ENCODE measurements around the gene IZUMO2. TPM values are rescaled to one million over a fixed set of nuclear protein-coding genes. Genes with fewer than 3 reads are reported as not detected.
"Not testable (repeated sequence)": the region's sequence is repeated elsewhere in the genome, so short reads cannot be mapped to it uniquely, and the experiment has no call there.

The IZUMO2 gene
- total RNA-seq, 1 donor from 2014 or later = not detected

GRCh38 chr19:50140118-50140845, 22.8 kb downstream of the IZUMO2 start:
- not testable (repeated sequence) for DNase-seq (ENCODE audit: extremely low read depth, low read depth, low spot score)

- not testable (repeated sequence) for DNase-seq (ENCODE audit: extremely low read depth, low read depth, low spot score)
Measured at GRCh38 chr19:50136603-50137365, 26.3 kb downstream of the IZUMO2 start.

GRCh38 chr19:50135856-50136602, 27.1 kb downstream of the IZUMO2 start:
- DNase-seq (ENCODE audit: extremely low read depth, low read depth, low spot score) = not testable (repeated sequence)

GRCh38 chr19:50134777-50135719, 28.0 kb downstream of the IZUMO2 start:
- DNase-seq (ENCODE audit: extremely low read depth, low read depth, low spot score) = not testable (repeated sequence)

GRCh38 chr19:50133518-50134492, 29.3 kb downstream of the IZUMO2 start:
- not testable (repeated sequence) for DNase-seq (ENCODE audit: extremely low read depth, low read depth, low spot score)

GRCh38 chr19:50104012-50104411, 59.1 kb downstream of the IZUMO2 start:
- DNase-seq (ENCODE audit: extremely low read depth, low read depth, low spot score) = not testable (repeated sequence)

GRCh38 chr19:50103405-50103804, 59.7 kb downstream of the IZUMO2 start:
- DNase-seq (ENCODE audit: extremely low read depth, low read depth, low spot score) = not testable (repeated sequence)

Other genes starting within 250 kb of the IZUMO2 start
- gene ATF5, start 234.1 kb downstream of the IZUMO2 start, total RNA-seq = 24.4 and 30.0 TPM in 2 replicates
- 56.9 and 73.3 TPM in 2 replicates for gene NUP62, start 233.8 kb downstream of the IZUMO2 start, total RNA-seq
- gene SIGLEC11, start 202.1 kb downstream of the IZUMO2 start, total RNA-seq = 0.06 TPM in 1 of 2 replicates, not detected in the other
- gene VRK3, start 137.9 kb downstream of the IZUMO2 start, total RNA-seq = 26.4 and 36.6 TPM in 2 replicates
- 6.3 and 9.4 TPM in 2 replicates for gene ZNF473, start 137.3 kb downstream of the IZUMO2 start, total RNA-seq
- 0.99 and 1.2 TPM in 2 replicates for gene MYH14, start 40.3 kb upstream of the IZUMO2 start, total RNA-seq
- 0.64 TPM in 1 of 2 replicates, not detected in the other for gene KCNC3, start 166.1 kb upstream of the IZUMO2 start, total RNA-seq
- 0.10 and 0.70 TPM in 2 replicates for gene NAPSA, start 202.4 kb upstream of the IZUMO2 start, total RNA-seq
- 65.8 and 68.7 TPM in 2 replicates for gene NR1H2, start 213.2 kb upstream of the IZUMO2 start, total RNA-seq
- gene POLD1, start 221.1 kb upstream of the IZUMO2 start, total RNA-seq = 24.0 and 29.4 TPM in 2 replicates

All from glomerular endothelial cell (primary cell).